HG02852 (cell line): Measurements from ENCODE around the gene PHF5A.
"Not testable (repeated sequence)": the region's sequence is repeated elsewhere in the genome, so short reads cannot be mapped to it uniquely, and the experiment has no call there.

Source experiments
- ATAC-seq: cut with Tn5 transposase; IDR thresholded peaks from one replicate; pipeline ENCODE4 v1.9.1; 2021; ENCODE audit warnings: mild to moderate bottlenecking, moderate library complexity; ENCODE audit not compliant: unreplicated experiment

Gene PHF5A

DNA sequence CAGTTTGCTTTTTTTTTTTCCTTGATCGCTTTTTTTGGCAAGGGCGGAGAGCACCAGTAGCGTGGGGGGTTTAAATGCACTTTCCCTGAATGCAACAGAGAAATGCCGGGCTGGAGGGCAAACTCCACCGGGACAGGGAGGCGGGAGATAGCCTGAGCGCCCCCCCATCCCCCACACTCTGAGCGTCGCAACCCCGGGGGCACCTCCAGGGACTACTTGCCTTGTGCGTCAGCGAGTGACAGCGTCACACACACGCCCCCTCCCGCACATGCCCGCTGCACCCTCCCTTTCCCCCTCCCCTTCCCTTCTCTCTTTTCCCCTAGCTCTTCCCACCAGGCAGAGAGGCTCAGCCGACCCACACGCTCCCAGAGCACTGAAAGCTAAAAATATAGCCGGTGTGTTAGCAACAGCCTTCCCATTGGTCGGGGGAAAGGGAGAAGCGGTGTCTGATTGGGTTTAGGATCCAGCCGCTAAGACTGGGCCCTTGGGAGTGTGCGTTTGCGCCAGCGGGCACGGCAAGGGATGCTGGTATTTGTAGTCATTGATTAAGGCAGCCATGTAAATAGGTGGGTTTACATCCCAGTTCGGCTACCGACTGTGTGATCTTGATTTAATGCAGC is 20.2 kb downstream of the PHF5A start:
- peak; percentile 59 for ATAC-seq

DNA sequence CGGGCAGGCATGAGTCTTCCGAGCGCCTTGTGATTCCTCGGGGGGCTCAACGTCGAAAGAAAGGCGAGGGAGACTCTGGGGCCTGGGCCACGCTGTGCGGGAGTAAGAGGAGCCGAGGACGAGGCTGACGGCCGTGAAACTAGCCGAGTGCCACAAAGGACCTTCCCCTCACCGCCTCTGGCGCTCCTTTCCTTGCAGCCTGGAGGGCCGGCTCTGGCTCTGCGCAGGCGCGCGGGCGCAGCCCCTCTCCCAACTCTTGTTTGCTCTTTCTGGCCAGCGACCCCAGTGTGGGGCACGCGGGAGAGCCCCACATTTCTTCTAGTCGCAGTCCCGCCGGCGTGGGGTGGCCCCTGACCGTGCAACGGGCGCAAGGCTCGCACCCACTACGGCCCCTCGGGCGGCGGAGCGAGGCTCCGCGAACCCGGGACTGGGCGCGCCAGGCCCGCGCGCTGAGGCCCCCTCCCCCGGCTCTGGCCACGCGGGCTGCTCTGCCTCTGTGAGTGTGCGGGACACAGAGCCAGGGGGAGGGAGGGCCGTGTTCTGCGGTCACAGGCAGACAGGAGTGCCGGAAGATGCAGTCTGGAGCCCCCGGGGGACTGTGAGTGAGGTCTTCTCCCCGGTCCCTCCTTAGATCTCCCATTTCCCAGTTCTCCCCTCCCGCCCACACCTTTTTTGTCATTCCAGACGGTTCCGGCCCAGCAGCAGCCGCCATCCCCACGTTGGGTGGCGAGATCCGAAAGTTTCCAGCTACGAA is 20.9 kb downstream of the PHF5A start:
- ATAC-seq: no peak

DNA sequence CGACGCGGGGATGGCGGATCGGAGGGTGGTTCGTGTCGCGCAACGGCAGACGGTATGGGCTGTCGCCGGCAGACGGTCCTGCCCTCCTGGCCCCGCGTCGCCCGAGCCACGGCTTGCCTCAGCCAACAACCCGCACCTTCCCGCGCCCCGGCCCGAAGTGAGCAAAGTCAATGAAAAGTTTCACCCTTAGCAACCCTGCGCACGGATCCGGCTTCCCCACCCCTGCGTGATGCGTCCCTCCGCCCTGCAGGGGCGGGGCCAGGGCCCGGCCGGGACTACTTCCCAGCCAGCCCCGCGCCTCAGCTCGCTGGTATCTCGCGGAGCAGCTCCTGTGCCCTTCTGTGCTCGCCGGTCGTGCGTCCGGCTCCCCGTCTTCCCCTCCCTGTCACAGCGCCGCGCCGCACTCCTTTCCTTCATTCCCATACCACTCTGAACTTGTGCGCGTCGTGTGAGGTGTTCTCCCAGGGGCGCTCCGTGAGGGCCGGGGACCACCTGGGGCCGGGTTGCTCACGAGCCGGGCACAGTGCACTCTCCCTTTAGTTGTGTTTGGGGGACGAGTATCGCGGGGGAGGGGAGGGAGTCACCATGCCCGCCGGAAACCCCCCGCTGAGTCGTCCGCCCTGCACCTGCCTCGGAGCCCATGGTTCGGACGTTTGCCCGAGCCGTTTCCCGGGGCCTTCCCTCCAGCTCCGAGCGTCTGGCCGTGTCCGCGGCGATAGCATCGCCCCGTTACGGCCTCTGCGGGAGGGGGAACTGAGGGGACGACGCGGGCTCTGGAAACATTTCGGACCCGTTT is 21.7 kb downstream of the PHF5A start, which contains the start of gene TOB2:
Gene TOB2 (minus strand): TSS at position 163 of the 796 bp plus-strand sequence. CDS start 9,456 bp downstream, outside the sequence.
- ATAC-seq: peak; percentile 23

DNA sequence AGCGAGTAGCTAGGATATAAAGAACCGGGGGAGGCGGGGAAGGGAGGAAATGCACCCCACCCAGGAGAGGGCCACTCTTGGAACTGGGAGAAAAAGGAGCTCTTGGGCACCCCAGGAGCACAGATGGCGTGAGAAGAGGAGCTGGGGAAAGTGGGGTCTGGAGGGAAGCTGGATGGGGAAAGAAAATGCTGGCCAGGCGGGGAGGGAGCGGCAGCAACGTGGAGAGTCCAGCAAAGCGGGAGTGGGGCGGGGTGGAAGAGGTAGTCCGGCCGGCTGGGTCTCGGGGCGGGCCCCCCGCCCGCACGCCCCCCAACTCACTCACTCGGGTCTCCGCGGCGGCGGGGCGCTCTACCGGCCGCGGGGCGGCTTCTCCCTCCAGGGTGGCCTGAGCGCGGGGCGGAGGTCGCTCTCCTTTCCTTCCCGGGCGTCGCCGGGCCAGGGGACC is 22.4 kb downstream of the PHF5A start:
- ATAC-seq: no peak

- ATAC-seq: no peak
Measured at GRCh38 chr22:41445129-41446056, 23.1 kb downstream of the PHF5A start.

- ATAC-seq: peak; percentile 47
Measured at GRCh38 chr22:41444360-41445128, 23.9 kb downstream of the PHF5A start.

- no peak for ATAC-seq
Measured at GRCh38 chr22:41442240-41442792, 26.2 kb downstream of the PHF5A start.

DNA sequence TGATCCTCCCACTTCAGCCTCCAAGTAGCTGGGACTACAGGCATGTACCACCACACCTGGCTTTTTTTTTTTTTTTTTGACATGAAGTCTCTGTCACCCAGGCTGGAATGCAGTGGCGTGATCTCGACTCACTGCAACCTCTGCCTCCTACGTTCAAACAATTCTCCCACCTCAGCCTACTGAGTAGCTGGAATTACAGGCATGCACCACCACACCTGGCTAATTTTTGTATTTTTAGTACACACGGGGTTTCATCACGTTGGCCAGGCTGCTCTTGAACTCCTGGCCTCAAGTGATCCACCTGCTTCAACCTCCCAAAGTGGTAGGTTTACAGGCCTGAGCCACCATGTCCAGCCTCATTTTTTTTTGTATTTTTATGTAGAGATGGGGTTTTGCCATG is 28.0 kb downstream of the PHF5A start:
- not testable (repeated sequence) for ATAC-seq

DNA sequence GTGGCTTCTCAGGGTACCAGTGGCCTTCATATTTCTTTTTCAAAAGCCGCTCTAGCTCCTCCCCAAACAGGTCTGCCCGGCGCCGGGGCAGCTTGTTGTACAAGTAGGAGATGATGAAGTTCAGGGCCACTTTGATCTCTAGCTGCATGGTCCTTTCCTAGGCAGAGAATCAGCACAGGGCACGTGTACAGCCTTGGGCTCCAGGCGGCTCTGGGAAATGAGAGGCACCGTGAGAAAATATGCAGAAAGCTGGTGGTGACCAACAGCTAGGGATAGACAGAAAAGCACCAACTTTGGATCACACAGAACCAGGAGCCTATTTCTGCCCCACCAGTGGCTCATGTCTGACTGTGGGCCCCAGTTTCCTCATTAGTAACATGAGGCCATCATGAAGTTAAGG is 31.3 kb downstream of the PHF5A start:
- no peak for ATAC-seq

DNA sequence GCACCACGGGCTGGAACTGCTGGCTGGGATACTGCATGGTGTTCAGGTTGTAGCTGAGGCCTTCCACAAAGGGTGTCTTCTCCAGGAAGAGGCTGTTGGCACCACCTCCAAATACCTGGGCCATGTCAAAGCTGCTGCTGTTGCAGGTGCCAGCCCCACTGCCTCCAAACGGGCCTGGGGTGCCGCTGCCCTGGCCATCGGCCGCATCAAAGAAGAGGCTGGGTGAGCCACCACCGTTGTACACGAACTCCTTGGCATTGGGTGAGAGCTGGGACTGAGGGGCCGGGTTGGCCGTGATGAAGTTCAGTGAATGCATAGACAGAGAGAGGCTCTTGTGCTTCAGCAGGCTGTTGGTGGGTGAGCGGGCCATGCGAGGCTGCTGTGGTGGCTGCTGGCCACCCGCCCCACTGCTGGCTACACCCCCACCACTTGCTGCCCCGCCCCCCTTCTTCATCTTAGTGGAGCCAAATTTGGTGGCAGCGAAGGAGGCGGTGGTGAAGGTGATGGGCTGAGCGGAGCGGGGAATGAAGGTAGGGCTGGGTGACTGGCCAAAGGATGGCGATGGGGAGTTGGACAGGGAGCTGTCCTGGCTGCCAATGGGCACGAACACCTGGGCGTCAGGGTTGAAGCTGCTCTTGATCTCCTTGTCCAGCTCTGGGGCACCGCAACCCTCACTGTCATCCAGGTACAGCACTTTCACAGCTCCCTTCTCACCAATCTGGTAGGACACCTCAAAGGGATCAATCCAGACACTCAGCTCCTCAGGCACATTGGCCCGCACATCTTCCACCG is 32.0 kb downstream of the PHF5A start:
- no peak for ATAC-seq

DNA sequence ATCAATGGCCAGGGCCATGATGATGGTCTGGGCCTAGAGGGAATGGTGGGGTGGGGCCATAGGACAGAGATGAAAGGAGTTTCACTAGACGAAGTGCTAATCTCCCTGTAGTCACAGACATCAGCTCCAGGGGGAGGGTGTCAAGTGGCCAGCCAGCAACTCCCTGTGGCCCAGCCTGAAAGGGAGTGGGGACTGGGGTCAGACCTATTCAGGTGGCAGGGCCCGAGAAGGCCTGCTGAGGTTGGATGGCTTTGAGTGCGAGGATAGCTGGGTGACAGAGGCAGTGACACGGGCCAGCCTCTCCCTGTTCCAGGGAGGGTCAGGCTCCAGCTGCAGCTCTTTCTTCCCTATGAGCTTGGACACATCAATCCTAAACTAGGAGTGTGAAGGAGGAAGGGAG is 32.9 kb downstream of the PHF5A start:
- no peak for ATAC-seq

GRCh38 chr22:41434361-41435003 is 34.0 kb downstream of the PHF5A start:
- not testable (repeated sequence) for ATAC-seq

GRCh38 chr22:41433480-41433879 is 35.0 kb downstream of the PHF5A start:
- not testable (repeated sequence) for ATAC-seq

DNA sequence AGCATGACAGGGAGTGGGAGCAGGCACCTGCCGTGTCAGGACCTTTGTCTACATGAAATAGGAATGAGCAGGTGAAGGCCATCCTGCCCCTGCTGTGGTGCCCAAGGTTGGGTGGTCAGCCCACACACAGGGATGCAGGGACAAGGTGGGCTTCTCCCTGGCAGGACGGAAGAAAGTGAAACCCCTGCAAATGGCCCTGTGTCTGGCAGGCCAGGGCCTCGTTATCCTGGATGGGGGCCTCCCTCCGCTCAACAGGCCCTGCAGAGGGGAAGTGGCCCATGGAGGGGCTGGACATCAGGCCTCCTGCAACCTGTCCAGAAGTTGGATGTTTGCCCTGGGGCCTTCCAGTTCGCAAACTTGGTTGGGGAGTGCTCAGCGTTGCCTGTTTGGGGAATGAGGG is 36.8 kb downstream of the PHF5A start:
- no peak for ATAC-seq

DNA sequence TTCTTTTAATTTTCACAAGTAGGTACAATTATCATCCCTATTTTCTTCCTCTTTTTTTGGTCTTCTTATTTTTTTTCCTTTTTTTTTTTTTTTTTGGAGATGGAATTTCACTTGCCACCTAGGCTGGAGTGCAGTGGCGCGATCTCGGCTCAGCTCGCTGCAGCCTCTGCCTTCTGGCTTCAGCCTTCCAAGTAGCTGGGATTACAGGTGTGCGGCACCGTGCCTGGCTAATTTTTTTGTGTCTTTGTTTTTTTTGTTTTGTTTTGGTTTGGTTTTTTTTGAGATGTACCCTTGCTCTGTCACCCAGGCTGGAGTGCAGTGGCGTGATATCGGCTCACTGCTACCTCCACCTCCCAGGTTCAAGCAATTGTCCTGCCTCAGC is 38.5 kb downstream of the PHF5A start:
- ATAC-seq: no peak

- ATAC-seq: no peak
Measured at GRCh38 chr22:41429232-41429950, 39.1 kb downstream of the PHF5A start.

GRCh38 chr22:41425660-41426365 is 42.7 kb downstream of the PHF5A start:
- ATAC-seq: no peak
